Vagina (tissue), 2 donors: Measurements from ENCODE around the gene KLHDC7B. TPM values are rescaled to one million over a fixed set of nuclear protein-coding genes. Genes with fewer than 3 reads are reported as not detected.

Experiments used
- DNase-seq, 2 donors: peaks; one replicate each; pipeline ENCODE4 v3.0.0-alpha.2; 2017; ENCODE audit errors: extremely low spot score in 2 of 2
- H3K27ac ChIP-seq: fragments of 200-600 bp; sonication (generic); one replicate; pipeline ENCODE4 v1.5.1; 2019
- H3K27me3 ChIP-seq: fragments of 200-600 bp; sonication (generic); one replicate; pipeline ENCODE4 v1.5.1; 2019
- H3K36me3 ChIP-seq, 2 donors: fragments of 200-600 bp; sonication (generic); one replicate each; pipeline ENCODE4 v1.5.1; 2017 to 2019
- H3K4me1 ChIP-seq: fragments of 200-600 bp; sonication (generic); one replicate; pipeline ENCODE4 v1.5.1; 2019
- H3K4me3 ChIP-seq, 2 donors: fragments of 200-600 bp; sonication (generic); 1 replicate in 1 of 2; 2 replicates in 1 of 2; pipeline ENCODE4 v1.5.1; 2016 to 2019
- H3K9me3 ChIP-seq: fragments of 200-600 bp; sonication (generic); one replicate; pipeline ENCODE4 v1.5.1; 2019
- POLR2A ChIP-seq, 2 donors: fragments of 450-650 bp; IDR thresholded peaks; one replicate each; pipeline ENCODE4 v1.6.1; 2017; ENCODE audit warnings: antibody characterized with exemption in 2 of 2, mild to moderate bottlenecking in 2 of 2, moderate library complexity in 2 of 2
- POLR2AphosphoS5 ChIP-seq, 2 donors: sonication (generic); formaldehyde crosslinking; IDR thresholded peaks; one replicate each; pipeline ENCODE4 v1.9.0; 2017; ENCODE audit warnings: antibody characterized with exemption in 2 of 2, mild to moderate bottlenecking in 2 of 2, low read depth in 1 of 2; ENCODE audit not compliant: insufficient read depth in 1 of 2
- intact Hi-C: fragments of 100-400 bp; cut with DNase I; formaldehyde crosslinking; loops from one replicate; pipeline ENCODE4 v1.15.1; 2023
- total RNA-seq: library from RNA; depleted of rRNA; stranded (reverse); fragments of >200 nt; gene quantifications from one replicate; pipeline ENCODE4 v1.2.3, GENCODE V29; 2016
- TF ChIP-seq, protein P1 (sequence below), 3 experiments: fragments of 450-650 bp in 2 of 3; fragments of 200-600 bp in 1 of 3; sonication (generic) in 1 of 3; IDR thresholded peaks; one replicate each; pipeline ENCODE4 v1.5.1; 2017 to 2019; ENCODE audit warnings: antibody characterized with exemption in 3 of 3, mild to moderate bottlenecking in 2 of 3, moderate library complexity in 2 of 3

KLHDC7B gene
- 0.49 TPM for total RNA-seq

DNA sequence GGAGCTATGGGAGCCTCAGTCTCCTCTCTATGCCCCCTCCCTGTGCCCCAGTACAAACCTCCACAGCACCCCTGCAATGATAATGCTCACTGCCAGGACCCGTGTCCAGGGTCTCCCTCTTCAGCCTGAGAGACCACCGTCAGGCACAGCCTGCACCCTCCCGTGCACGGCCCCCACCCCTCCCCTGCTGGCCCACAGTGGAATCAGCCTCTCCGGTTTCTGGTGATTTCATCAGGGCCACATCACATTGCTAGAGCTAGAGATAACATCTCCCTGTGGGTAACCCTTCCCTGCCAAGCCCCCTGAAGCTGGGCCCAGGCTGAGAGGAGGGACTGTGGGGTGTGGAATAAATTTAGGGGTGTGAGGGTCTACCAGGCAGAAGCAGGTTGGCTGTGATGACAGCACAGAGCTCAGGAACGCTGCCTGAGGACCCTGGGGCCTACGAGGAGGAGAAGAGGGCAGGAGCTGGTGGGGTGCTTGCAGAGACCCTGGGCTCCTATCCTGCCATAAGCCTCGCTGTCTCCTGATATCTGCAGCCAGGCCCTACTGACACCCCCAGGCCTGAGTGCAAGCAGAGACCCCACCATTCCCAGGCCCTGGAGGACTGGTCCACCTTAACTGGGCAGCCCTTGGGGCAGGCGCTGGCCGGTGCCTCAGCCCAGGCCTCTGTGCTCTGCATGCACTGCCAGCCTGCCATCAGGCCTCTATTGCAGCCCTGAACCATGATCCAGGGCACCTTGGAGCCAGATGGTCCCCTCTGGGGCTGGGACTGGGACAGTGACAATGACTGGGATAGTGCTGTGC is at the start of gene KLHDC7B:
KLHDC7B (plus strand) TSS at position 378 of the 804 bp plus-strand sequence; CDS start at position 723, 345 bp downstream.
- DNase-seq, result no peak
- intact Hi-C loops, result no loop called here
- Histone ChIP-seq H3K27me3 (peaks cover 7% of the 10 kb centered on the region), H3K9me3 (no peaks in the 10 kb centered on the region), H3K27ac (peak within 1 kb of the TSS; percentile 72), H3K4me1 (peaks cover 36% of the 10 kb centered on the region), H3K4me3 (no peak within 1 kb of the TSS), H3K36me3 (no peaks in the 10 kb centered on the region)
- TF ChIP-seq, protein P1, sequence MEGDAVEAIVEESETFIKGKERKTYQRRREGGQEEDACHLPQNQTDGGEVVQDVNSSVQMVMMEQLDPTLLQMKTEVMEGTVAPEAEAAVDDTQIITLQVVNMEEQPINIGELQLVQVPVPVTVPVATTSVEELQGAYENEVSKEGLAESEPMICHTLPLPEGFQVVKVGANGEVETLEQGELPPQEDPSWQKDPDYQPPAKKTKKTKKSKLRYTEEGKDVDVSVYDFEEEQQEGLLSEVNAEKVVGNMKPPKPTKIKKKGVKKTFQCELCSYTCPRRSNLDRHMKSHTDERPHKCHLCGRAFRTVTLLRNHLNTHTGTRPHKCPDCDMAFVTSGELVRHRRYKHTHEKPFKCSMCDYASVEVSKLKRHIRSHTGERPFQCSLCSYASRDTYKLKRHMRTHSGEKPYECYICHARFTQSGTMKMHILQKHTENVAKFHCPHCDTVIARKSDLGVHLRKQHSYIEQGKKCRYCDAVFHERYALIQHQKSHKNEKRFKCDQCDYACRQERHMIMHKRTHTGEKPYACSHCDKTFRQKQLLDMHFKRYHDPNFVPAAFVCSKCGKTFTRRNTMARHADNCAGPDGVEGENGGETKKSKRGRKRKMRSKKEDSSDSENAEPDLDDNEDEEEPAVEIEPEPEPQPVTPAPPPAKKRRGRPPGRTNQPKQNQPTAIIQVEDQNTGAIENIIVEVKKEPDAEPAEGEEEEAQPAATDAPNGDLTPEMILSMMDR (IDR thresholded peaks at IDR 0.05), result no peak
- TF ChIP-seq POLR2A (IDR thresholded peaks at IDR 0.05) (no peak), POLR2AphosphoS5 (IDR thresholded peaks at IDR 0.05; ENCODE audit: insufficient read depth in 1 of 2, low read depth in 1 of 2) (no peak)

DNA sequence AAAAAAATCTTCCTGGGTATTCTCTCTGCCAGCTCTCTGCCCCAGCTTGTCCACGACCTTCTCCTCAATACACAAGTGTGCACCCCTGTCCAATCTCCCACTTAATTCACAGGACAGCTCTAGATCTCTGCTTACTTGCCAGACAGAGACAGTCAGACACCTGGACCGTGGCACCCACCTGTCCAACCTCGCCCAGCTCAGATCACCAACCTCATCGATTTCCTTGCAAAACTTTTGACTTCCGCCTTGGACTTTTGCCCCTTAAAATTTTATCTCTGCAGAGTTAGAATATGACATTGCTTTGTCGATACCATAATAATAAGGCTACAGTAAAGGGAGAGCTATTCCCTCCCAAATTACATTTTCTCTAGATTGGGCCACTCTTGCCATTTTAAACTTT is 48.6 kb upstream of the KLHDC7B start:
- Histone ChIP-seq H3K4me1 (peaks cover 8% of the 10 kb centered on the region), H3K4me3 (no peak overlapping the region), H3K9me3 (no peaks in the 10 kb centered on the region), H3K27ac (no peak overlapping the region), H3K36me3 (no peaks in the 10 kb centered on the region), H3K27me3 (no peaks in the 10 kb centered on the region)
- TF ChIP-seq POLR2AphosphoS5 (IDR thresholded peaks at IDR 0.05; ENCODE audit: insufficient read depth in 1 of 2, low read depth in 1 of 2), result no peak
- TF ChIP-seq, protein P1 (IDR thresholded peaks at IDR 0.05), result no peak
- TF ChIP-seq POLR2A (IDR thresholded peaks at IDR 0.05), result no peak
- intact Hi-C loops, result no loop called here
- no peak for DNase-seq

DNA sequence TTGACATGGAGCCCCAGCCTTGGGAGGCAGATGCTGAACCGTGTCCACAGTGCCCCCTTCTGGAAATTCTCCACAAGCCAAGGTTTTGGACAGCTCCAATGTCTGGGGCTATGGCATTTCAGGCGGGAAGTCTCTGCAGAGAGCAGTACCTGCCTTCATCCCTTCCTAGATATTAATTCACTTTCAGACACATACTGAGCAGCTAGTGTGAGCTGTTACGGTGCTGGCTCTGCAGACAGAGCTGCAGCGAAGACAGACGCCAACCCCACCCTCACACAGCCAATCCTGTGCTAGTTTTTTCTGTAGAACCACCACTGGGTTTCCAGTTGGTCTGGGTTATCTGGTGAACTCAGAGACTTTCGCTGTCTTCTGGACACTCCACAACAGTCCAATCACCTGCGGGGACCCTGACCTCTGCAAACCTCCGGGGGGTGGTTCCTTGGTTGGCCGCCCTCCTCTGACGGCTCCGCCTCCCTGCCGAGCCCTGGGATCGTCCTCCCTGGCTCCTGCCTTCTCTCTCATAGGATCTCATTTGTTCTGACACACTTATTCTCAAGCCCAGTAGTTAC is 47.3 kb upstream of the KLHDC7B start:
- no peak overlapping the region for H3K27ac ChIP-seq
- DNase-seq, result no peak
- H3K9me3 ChIP-seq, result no peaks in the 10 kb centered on the region
- H3K27me3 ChIP-seq, result no peaks in the 10 kb centered on the region
- intact Hi-C loops, result no loop called here
- peaks cover 0 to 10% of the 10 kb centered on the region in 2 donors for H3K36me3 ChIP-seq
- no peak overlapping the region for H3K4me3 ChIP-seq
- H3K4me1 ChIP-seq, result peaks cover 8% of the 10 kb centered on the region
- no peak for TF ChIP-seq POLR2A (IDR thresholded peaks at IDR 0.05)
- TF ChIP-seq POLR2AphosphoS5 (IDR thresholded peaks at IDR 0.05; ENCODE audit: insufficient read depth in 1 of 2, low read depth in 1 of 2), result no peak
- TF ChIP-seq, protein P1 (IDR thresholded peaks at IDR 0.05), result peak in 1 of 3 experiments; percentile 43

DNA sequence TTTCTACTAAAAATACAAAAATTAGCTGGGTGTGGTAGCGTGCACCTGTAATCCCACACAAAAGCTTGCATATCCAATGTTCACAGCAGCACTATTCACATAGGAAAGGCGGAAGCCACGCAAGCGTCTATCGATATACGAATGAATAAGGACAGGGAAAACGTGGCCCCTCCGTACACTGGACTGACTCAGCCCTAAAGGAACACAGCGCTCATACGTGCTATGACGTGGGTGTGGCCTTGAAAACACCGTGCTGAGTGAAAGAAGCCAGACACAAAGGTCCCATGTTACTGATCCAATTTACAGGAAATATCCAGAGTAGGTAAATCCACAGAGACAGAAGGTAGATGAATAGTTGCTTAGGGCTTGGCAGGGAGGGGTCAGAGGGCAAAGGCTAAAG is 45.2 kb upstream of the KLHDC7B start:
- no peak for DNase-seq
- intact Hi-C loops, result no loop called here
- peaks cover 22% of the 10 kb centered on the region for H3K4me1 ChIP-seq
- no peak for TF ChIP-seq POLR2AphosphoS5 (IDR thresholded peaks at IDR 0.05; ENCODE audit: insufficient read depth in 1 of 2, low read depth in 1 of 2)
- TF ChIP-seq POLR2A (IDR thresholded peaks at IDR 0.05), result no peak
- TF ChIP-seq, protein P1 (IDR thresholded peaks at IDR 0.05), result no peak
- peaks cover 0 to 25% of the 10 kb centered on the region in 2 donors for H3K36me3 ChIP-seq
- no peaks in the 10 kb centered on the region for H3K27me3 ChIP-seq
- no peak overlapping the region for H3K4me3 ChIP-seq
- no peaks in the 10 kb centered on the region for H3K9me3 ChIP-seq
- H3K27ac ChIP-seq, result no peak overlapping the region

DNA sequence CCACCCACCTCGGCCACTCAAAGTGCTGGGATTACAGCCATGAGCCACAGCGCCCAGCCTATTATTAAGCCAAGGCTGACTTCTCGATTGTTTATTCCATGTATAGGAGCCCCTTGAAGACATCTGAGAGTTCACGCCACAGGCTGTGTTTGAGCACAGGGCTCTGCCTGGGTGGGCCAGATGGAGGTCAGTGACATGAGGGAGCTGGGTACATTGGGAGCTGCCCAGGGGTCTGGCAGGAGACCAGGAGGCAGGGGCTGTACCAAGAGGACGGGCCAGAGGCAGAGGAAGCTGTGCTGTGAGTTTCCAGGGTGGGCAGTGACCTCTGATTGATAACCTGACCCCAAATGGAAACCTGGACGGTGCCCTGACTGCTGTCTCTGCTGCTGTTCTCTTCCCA is 43.6 kb upstream of the KLHDC7B start:
- Histone ChIP-seq H3K4me3 (no peak overlapping the region), H3K36me3 (peaks cover 0 to 31% of the 10 kb centered on the region in 2 donors), H3K27ac (no peak overlapping the region), H3K9me3 (no peaks in the 10 kb centered on the region), H3K27me3 (no peaks in the 10 kb centered on the region), H3K4me1 (peaks cover 38% of the 10 kb centered on the region)
- TF ChIP-seq, protein P1 (IDR thresholded peaks at IDR 0.05), result no peak
- TF ChIP-seq POLR2A (IDR thresholded peaks at IDR 0.05), result no peak
- TF ChIP-seq POLR2AphosphoS5 (IDR thresholded peaks at IDR 0.05; ENCODE audit: insufficient read depth in 1 of 2, low read depth in 1 of 2), result no peak
- no peak for DNase-seq
- intact Hi-C loops, result no loop called here
